ENCODE measurements around the gene MIPOL1. TPM values are rescaled to one million over a fixed set of nuclear protein-coding genes. Genes with fewer than 3 reads are reported as not detected.
A peak's percentile ranks its signal among the peaks of the same experiment; 100 is the strongest.

MIPOL1 gene
- total RNA-seq, 1 donor from 2014 or later, result not detected

DNA sequence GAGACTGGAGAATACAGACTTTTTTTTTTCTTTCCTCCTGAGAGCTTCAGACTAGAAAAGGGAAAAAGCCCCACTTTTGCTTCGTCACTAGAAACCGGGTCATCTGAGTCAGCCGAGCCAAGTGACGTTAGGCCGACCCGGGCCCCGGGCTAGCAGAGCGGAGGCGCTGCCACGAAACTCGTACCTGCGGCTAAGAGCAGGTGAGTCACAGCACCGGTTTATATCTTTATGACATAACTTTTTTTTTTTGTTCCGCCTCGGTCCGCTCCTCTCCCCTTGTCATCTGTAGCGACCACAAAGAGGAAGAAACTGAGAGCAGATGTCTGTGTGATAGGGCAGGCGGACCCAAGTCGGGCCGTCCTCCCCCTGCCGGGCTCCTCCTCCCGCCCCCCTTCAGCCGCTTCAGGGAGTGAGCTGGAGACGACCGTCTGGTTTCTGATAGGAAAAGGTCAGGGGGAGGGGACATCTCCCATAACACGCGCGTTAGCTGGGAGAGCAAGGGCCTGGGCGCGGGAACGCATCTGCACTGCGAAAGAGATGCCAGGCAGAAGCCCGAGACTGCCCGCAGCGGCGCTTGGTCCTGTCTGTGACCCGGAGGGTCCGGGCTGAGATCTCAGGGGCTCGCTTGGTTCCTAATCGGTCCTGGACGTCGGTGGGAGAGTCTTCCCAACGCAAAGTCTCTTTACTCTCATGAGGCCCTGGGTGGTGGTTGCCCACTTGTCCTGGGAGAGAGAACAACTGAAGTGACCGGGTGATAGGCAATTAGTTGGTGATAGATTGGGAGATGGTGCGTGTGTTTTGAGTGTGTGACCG lies 398.3 kb downstream of the MIPOL1 start:
- Mint-ChIP-seq H3K4me3 (peak overlapping the region; percentile 63), H3K4me1 (peaks cover 21% of the 10 kb centered on the region), H3K27ac (peak overlapping the region; percentile 71), H3K36me3 (ENCODE audit: low read depth) (no peaks in the 10 kb centered on the region), H3K27me3 (peaks cover 60% of the 10 kb centered on the region), H3K9me3 (no peaks in the 10 kb centered on the region)
- intact Hi-C loops (cut with micrococcal nuclease), result loop anchor here (5.0 kb wide), 1 partner anchor 939 kb away; no protein-coding TSS in a partner anchor
- TF ChIP-seq, protein P1, sequence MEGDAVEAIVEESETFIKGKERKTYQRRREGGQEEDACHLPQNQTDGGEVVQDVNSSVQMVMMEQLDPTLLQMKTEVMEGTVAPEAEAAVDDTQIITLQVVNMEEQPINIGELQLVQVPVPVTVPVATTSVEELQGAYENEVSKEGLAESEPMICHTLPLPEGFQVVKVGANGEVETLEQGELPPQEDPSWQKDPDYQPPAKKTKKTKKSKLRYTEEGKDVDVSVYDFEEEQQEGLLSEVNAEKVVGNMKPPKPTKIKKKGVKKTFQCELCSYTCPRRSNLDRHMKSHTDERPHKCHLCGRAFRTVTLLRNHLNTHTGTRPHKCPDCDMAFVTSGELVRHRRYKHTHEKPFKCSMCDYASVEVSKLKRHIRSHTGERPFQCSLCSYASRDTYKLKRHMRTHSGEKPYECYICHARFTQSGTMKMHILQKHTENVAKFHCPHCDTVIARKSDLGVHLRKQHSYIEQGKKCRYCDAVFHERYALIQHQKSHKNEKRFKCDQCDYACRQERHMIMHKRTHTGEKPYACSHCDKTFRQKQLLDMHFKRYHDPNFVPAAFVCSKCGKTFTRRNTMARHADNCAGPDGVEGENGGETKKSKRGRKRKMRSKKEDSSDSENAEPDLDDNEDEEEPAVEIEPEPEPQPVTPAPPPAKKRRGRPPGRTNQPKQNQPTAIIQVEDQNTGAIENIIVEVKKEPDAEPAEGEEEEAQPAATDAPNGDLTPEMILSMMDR (IDR thresholded peaks at IDR 0.05), result no peak
- ChIA-PET POLR2A (no interaction called here), CTCF (no interaction called here)
- ATAC-seq (ENCODE audit: low read depth), result peak; percentile 50
- no peak for DNase-seq

DNA sequence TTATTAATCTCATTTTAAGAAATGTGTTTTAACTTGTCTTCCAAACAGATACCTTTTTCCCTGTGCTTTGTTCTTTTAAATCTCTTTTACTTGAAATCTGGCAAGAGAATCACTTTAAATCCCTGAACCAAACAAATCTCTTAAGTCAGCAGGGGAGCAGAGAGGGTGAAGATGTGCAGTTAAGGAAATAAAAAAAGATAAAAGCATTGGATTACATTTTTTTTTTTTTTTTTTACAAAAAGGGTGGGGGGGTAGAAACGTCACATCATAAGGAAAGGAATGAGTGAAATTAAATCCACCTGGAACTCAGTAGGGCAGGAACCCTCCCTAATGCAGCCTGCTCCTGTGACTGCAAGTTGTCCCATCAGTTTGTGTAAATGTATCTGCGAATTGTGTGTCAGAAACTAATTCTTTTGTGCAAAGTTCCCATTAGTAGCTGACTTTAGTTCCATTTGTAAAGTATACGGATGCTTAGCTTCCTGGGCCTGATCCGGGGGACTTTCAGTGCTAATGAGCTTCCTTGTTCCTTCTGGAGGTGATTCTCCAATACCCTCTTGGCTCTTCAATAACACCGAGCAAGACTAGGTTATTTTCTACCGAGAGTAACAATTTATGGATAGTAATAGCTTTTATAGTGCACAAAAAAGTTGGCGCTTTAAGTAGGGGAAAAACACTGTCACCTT lies 399.2 kb downstream of the MIPOL1 start:
- ATAC-seq (ENCODE audit: low read depth) (no peak), DNase-seq (no peak)
- ChIA-PET CTCF (no interaction called here), POLR2A (no interaction called here)
- Mint-ChIP-seq H3K9me3 (no peaks in the 10 kb centered on the region), H3K27me3 (peaks cover 63% of the 10 kb centered on the region), H3K4me3 (no peak overlapping the region), H3K4me1 (peaks cover 21% of the 10 kb centered on the region), H3K27ac (no peak overlapping the region), H3K36me3 (ENCODE audit: low read depth) (no peaks in the 10 kb centered on the region)
- intact Hi-C loops (cut with micrococcal nuclease), result loop anchor here (5.0 kb wide), 1 partner anchor 940 kb away; no protein-coding TSS in a partner anchor
- TF ChIP-seq, protein P1 (IDR thresholded peaks at IDR 0.05), result no peak

DNA sequence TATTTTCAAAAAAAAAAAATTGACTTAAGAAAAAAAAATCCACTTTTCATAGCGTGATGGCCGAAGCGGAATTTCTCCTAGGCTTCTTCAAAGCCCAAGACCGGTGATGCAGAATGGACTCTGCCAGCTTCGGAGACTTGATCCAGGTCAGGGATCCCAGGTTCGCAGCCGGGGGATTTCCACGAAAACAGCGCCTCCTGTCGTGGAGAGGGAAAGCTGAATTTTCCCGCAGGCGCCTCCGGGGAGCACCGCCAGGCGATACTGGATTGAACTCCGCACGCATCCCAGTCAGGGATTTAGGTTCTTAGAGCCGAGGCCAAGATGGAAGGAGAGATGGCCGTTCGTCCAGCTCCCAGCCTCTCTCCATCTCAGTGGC lies 399.8 kb downstream of the MIPOL1 start:
- H3K27ac Mint-ChIP-seq, result no peak overlapping the region
- no peak overlapping the region for H3K4me3 Mint-ChIP-seq
- TF ChIP-seq, protein P1 (IDR thresholded peaks at IDR 0.05), result no peak

DNA sequence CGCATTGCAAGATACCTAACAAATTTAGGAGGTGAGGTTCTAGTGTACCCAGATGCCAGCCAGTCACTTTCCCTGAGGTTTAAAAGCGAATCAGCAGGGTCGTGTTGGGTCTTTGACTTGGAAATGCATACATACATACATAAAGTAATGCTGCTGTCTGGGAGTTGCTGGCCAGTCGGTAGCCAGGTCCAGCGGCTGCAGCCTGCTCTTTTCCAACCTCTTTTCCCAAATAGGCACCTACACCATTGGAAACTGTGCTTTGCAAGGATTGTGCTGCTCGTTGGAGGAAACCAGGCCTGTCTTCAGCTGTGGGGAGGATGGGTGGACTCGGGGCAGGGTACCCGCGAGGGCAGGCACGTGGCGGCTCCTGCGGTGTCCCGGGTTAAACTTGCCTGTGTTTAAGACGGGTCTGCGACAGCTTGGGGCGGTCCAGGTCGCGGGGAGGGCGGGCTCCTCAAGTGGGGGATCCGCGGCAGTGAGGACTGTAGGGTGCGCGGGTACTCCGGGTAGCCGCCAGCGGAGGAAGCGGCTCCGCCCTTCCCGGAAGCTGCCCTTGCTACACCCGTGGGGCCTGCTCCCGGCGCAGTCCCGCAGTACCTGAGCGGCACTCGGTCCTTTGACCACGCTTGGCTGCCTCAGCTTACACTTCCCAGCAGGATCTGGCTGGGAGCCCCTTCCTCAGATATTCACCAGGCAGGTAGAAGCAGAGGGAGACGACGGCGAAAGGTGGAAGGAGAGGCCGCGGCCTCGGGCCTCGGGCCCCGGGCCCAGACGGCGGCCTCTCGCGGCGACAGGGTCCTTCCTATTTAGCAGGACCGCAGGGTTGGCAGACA lies 400.4 kb downstream of the MIPOL1 start:
- peaks cover 63% of the 10 kb centered on the region for H3K27me3 Mint-ChIP-seq
- ATAC-seq (ENCODE audit: low read depth) (no peak), DNase-seq (no peak)
- peaks cover 21% of the 10 kb centered on the region for H3K4me1 Mint-ChIP-seq
- TF ChIP-seq, protein P1 (IDR thresholded peaks at IDR 0.05), result no peak
- no peak overlapping the region for H3K4me3 Mint-ChIP-seq
- no peaks in the 10 kb centered on the region for H3K9me3 Mint-ChIP-seq
- no peak overlapping the region for H3K27ac Mint-ChIP-seq
- ChIA-PET CTCF (no interaction called here), POLR2A (no interaction called here)
- H3K36me3 Mint-ChIP-seq (ENCODE audit: low read depth), result no peaks in the 10 kb centered on the region
- intact Hi-C loops (cut with micrococcal nuclease), result loop anchor here (5.0 kb wide), 1 partner anchor 941 kb away; no protein-coding TSS in a partner anchor

More for the DNA sequence above, 399.8 kb downstream of the MIPOL1 start:
- Mint-ChIP-seq H3K27me3 (peaks cover 64% of the 10 kb centered on the region), H3K4me1 (peaks cover 21% of the 10 kb centered on the region), H3K9me3 (no peaks in the 10 kb centered on the region), H3K36me3 (ENCODE audit: low read depth) (no peaks in the 10 kb centered on the region)
- ATAC-seq (ENCODE audit: low read depth), result no peak
- intact Hi-C loops (cut with micrococcal nuclease), result loop anchor here (5.0 kb wide), 1 partner anchor 940 kb away; no protein-coding TSS in a partner anchor
- CTCF ChIA-PET, result no interaction called here
- DNase-seq, result no peak
- POLR2A ChIA-PET, result no interaction called here
